Measurements from ENCODE around the gene FAM180B. TPM values are rescaled to one million over a fixed set of nuclear protein-coding genes. Genes with fewer than 3 reads are reported as not detected.

The FAM180B gene
- total and polyA plus RNA-seq, 2 of the 13 experiments (the other 11 are each of a cell fraction or from before 2014, with no cell fraction given): 0.40 to 1.0 TPM

GRCh38 chr11:47587723-47588326 lies 1.3 kb downstream of the FAM180B start (continued):
- TF ChIP-seq ZSCAN21 (CRISPR knock-in tag; IDR thresholded peaks at IDR 0.05; ENCODE audit: borderline replicate concordance): 0 out of 2 replicates have a peak, but pooled peaks have one; percentile 41
- TF ChIP-seq ZNF160 (CRISPR knock-in tag; IDR thresholded peaks at IDR 0.05): no peak
- TF ChIP-seq SSRP1 (CRISPR knock-in tag; IDR thresholded peaks at IDR 0.05): no peak
- no peak for TF ChIP-seq TCF7 (IDR thresholded peaks at IDR 0.05; ENCODE audit: low read depth)
- TF ChIP-seq ZNF644 (CRISPR knock-in tag; IDR thresholded peaks at IDR 0.05; ENCODE audit: low read depth): no peak
- TF ChIP-seq SOX5 (CRISPR knock-in tag; IDR thresholded peaks at IDR 0.05; ENCODE audit: borderline replicate concordance): no peak
- TF ChIP-seq PHF8 (CRISPR knock-in tag; IDR thresholded peaks at IDR 0.05): peak; percentile 42; the same call in 1 of the 2 replicates
- no peak for TF ChIP-seq ZFP36 (IDR thresholded peaks at IDR 0.05; ENCODE audit: borderline replicate concordance, low read depth, low read length, partially characterized antibody)
- peak; percentile 70; the same call in 1 of the 2 replicates for TF ChIP-seq HOXA5 (CRISPR knock-in tag; IDR thresholded peaks at IDR 0.05)
- TF ChIP-seq ZNF672 (CRISPR knock-in tag; IDR thresholded peaks at IDR 0.05): no peak
- TF ChIP-seq ZBTB1 (CRISPR knock-in tag; IDR thresholded peaks at IDR 0.05; ENCODE audit: borderline replicate concordance): no peak
- no peak for TF ChIP-seq ZNF354B (CRISPR knock-in tag; IDR thresholded peaks at IDR 0.05)
- no peak for TF ChIP-seq ZNF296 (CRISPR knock-in tag; conservative IDR thresholded peaks at IDR 0.05)
- no peak for TF ChIP-seq ZZZ3 (CRISPR knock-in tag; IDR thresholded peaks at IDR 0.05; ENCODE audit: borderline replicate concordance)
- TF ChIP-seq PCBP1 (IDR thresholded peaks at IDR 0.05; ENCODE audit: borderline replicate concordance, low read depth, low read length): peak; percentile 68; the same call in 1 of the 2 replicates
- TF ChIP-seq MIXL1 (CRISPR knock-in tag; IDR thresholded peaks at IDR 0.05): no peak
- TF ChIP-seq ZNF543 (CRISPR knock-in tag; IDR thresholded peaks at IDR 0.05): no peak
- TF ChIP-seq AGO1 (IDR thresholded peaks at IDR 0.05; ENCODE audit: low read depth, low read length, poor library complexity, severe bottlenecking): peak; percentile 25
- TF ChIP-seq SP4 (CRISPR knock-in tag; IDR thresholded peaks at IDR 0.05): no peak
- 0 out of 2 replicates have a peak, but pooled peaks have one; percentile 7 for TF ChIP-seq ZMYM3 (CRISPR knock-in tag; IDR thresholded peaks at IDR 0.05)
- TF ChIP-seq EEA1 (CRISPR knock-in tag; IDR thresholded peaks at IDR 0.05; ENCODE audit: borderline replicate concordance): no peak
- TF ChIP-seq AGO2 (optimal IDR thresholded peaks at IDR 0.05; ENCODE audit: low read depth, low read length): peak; percentile 20
- no peak for TF ChIP-seq ZFP37 (CRISPR knock-in tag; IDR thresholded peaks at IDR 0.05; ENCODE audit: borderline replicate concordance)
- TF ChIP-seq ZNF260 (CRISPR knock-in tag; IDR thresholded peaks at IDR 0.05; ENCODE audit: borderline replicate concordance, low read depth): no peak
- TF ChIP-seq SIX4 (CRISPR knock-in tag; IDR thresholded peaks at IDR 0.05): no peak
- TF ChIP-seq SMAD1 (CRISPR knock-in tag; IDR thresholded peaks at IDR 0.05; ENCODE audit: borderline replicate concordance, low read depth): no peak
- no peak for TF ChIP-seq NFKBIZ (CRISPR knock-in tag; IDR thresholded peaks at IDR 0.05)
- TF ChIP-seq TFDP2 (CRISPR knock-in tag; IDR thresholded peaks at IDR 0.05): no peak
- no peak for TF ChIP-seq ZNF432 (CRISPR knock-in tag; IDR thresholded peaks at IDR 0.05; ENCODE audit: borderline replicate concordance)
- TF ChIP-seq ZNF557 (CRISPR knock-in tag; IDR thresholded peaks at IDR 0.05): no peak
- TF ChIP-seq ZNF136 (CRISPR knock-in tag; IDR thresholded peaks at IDR 0.05; ENCODE audit: low read depth): no peak
- no peak for TF ChIP-seq KMT2A (CRISPR knock-in tag; IDR thresholded peaks at IDR 0.05)
- peak; percentile 36; the same call in 1 of the 2 replicates for TF ChIP-seq HDAC1 (CRISPR knock-in tag; IDR thresholded peaks at IDR 0.05)
